Subcutaneous adipose tissue (tissue), 4 donors: ENCODE results near the gene WDCP. TPM values are rescaled to one million over a fixed set of nuclear protein-coding genes. Genes with fewer than 3 reads are reported as not detected.

Experiments used
- total RNA-seq, 4 donors: library from RNA; depleted of rRNA; stranded (reverse); fragments of >200 nt; gene quantifications; one replicate each; pipeline ENCODE4 v1.1.0, GENCODE V29; 2016
- TF ChIP-seq, protein P1 (sequence below): fragments of 450-650 bp; IDR thresholded peaks from one replicate; pipeline ENCODE4 v1.5.1; 2016; ENCODE audit warnings: low read depth, mild to moderate bottlenecking, control low read depth, antibody characterized with exemption, moderate library complexity

Gene WDCP
- total RNA-seq, 4 donors from 2014 or later: 3.8 to 6.5 (median 5.1) TPM

DNA sequence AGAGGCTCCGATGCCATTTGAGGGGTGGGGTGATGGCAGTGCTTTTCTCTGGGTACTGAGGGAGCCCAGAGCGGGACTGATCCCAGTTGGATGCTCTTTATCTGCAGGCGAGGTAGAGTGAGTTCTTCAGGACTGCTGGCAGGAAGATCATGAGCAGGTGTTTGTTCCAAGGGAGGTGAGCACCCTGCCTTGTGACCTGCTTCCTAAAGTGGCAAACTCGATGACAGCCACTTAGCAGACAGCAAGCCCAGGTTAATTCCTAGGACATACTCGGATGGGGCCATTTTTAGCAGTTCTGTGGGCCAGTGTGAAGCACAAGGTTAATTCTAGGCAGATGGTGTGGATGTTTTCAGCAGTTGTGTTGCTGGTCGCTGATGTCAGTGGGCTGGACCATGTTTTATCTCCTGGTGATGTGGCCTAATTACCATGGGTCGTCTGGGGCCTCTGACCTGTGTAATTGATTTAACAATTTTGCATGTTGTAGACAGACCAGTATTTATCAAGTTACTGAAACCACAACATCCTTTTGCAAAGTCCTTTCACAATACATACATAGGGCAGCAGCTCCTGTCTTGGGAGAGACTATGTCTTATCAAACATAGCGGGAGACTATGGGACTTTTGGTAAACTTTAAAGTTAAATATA, 7.3 kb upstream of the WDCP start:
- TF ChIP-seq, protein P1, sequence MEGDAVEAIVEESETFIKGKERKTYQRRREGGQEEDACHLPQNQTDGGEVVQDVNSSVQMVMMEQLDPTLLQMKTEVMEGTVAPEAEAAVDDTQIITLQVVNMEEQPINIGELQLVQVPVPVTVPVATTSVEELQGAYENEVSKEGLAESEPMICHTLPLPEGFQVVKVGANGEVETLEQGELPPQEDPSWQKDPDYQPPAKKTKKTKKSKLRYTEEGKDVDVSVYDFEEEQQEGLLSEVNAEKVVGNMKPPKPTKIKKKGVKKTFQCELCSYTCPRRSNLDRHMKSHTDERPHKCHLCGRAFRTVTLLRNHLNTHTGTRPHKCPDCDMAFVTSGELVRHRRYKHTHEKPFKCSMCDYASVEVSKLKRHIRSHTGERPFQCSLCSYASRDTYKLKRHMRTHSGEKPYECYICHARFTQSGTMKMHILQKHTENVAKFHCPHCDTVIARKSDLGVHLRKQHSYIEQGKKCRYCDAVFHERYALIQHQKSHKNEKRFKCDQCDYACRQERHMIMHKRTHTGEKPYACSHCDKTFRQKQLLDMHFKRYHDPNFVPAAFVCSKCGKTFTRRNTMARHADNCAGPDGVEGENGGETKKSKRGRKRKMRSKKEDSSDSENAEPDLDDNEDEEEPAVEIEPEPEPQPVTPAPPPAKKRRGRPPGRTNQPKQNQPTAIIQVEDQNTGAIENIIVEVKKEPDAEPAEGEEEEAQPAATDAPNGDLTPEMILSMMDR: no peak

DNA sequence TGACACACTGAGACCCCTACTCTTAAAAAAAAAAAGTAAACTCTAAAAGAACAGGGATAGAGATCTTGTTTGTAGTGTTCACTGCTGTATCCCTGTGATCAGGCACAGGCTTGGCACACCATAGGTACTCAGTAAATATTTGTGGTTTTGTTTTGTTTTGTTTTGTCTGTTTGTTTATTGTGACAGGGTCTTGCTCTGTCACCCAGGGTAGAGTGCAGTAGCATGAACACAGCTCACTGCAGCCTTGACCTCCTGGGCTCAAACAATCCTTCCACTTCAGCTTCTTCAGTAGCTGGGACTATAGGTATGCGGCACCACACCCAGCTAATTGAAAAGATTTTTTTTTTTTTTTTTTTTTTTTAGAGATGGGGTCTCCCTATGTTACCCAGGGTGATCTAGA, 5.8 kb upstream of the WDCP start:
- TF ChIP-seq, protein P1: no peak

DNA sequence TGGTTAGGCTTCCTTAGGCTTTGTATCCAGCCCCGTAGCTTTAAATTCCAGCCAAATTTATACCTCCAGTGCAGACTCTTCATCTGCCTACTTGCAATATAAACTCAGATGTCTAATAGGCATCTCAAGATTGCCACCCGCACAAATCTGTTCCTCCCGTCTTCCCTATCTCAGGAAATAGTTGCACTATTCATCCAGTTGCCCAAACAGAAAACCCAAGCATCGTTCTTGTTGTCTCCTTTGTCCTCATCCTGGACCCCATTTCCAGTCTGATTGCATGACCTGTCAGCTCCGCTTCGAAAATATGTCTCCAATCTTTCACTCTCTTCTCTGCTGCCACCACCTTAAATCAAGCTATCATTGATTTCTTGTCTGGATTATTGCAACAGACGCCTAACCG, 4.6 kb upstream of the WDCP start:
- TF ChIP-seq, protein P1: no peak

DNA sequence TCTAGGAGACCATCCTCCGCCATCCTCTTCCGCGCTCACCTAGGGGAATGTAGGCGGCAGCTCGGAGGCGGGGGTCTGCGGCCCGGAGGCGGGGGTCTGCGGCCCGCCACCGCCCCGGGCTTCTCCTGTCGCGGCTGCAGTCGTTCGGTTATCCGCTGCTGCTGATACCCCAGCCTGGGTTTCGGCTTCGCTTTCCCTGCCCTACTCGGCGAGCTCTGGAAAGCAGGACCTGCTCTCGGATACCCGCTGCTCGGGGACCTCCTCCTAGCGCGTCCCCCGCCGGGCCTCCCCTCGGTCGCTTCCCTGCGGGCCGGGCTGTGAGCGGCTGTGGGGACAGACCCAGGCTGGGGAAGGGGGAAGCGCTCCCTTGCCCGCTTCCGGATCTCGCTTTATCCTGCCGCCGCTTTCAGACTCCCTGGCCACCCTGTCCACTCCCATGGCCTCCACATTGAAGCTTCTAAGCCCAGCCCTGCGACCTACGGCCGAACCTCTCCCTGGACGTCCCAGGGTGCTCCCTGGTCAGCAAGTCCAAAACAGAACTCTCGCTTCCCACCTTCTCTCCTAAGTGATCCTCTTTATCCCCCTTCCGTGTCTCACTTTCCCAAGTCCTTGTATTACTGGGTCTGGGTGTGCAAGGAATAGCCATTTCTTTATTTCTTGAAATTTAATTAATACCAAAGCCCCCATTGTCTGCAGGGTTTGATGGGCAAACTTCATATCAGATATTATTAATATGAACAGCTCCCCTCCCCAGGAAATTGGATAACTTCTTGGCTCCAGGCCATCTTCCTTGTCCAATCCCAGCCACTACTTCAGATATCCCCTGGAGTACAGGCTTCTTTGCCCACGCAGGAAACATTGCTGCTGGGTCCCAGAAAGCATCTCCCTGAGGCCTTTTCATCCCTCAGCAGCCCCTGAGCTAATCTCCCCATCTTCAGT, 3.1 kb upstream of the WDCP start:
- TF ChIP-seq, protein P1: no peak

DNA sequence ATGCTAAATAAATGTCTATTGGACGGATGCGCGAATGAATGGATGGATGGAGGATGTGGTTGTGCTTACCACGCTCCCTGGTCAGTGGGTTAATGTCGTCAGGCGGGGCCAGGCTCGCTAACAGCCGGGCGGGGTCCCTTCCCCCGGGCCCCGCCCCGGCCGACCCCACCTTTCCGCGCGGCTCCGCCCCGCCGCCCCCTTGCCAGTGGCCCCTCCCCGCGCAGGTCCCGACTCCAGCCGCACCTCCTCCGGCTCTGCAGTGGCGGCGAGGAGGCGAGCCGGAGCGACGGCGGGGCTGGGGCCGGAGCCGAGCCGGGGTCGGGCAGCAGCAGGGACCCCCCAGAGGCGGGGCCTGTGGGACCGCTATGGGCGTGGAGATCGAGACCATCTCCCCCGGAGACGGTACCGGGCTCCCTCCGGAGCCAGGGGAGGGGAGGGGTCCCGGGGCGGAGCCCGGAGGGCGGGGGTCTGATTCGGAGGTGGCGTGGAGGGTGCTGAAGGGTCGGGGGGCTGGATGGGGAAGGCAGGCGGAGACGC, 2.4 kb upstream of the WDCP start, which contains the start of gene FKBP1B:
TSS of gene FKBP1B (plus strand) at position 257 of the 537 bp plus-strand sequence. CDS start at position 366, 109 bp downstream.
- TF ChIP-seq, protein P1: no peak

DNA sequence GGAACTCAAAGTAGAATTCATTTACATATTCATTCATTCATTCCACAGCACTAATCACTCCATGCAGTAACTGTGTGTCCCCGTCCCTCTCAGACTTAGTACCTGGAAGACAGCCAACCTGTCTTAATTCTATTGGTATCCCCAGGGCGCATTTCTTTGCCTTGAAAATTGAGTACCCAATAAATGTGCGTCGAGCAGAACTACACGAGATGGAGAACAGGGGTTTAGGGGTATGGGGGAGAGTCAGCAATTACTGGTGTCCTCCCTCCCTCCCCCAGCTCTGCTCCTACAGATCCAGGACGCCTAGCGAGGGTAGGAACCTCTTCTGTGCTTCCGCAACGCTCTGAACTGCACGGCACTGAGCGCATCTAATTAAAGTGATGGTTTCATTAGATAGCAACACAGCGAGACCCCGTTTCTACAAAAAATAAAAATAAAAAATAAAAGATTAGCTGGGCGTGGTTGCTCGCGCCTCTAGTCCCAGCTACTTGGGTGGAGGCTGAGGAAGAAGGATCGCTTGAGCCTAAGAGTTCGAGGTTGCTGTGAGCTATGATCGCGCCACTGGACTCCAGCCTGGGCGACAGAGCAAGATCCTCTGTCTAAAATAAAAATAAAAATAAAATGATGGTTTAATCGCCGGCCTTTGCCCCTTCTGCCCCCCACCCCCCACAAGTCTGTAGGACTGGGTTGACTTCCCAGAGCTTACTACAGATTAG, 1.7 kb upstream of the WDCP start:
- TF ChIP-seq, protein P1: no peak
